Measurements from ENCODE around the gene CNIH1.
"Not testable (repeated sequence)": the region's sequence is repeated elsewhere in the genome, so short reads cannot be mapped to it uniquely, and the experiment has no call there.

The CNIH1 gene

GRCh38 chr14:54467280-54467679 is 26.1 kb upstream of the CNIH1 start:
- no peak for DNase-seq (ENCODE audit: low read depth)

GRCh38 chr14:54465654-54466053 is 24.5 kb upstream of the CNIH1 start:
- DNase-seq (ENCODE audit: low read depth), result no peak

GRCh38 chr14:54462048-54462447 is 20.9 kb upstream of the CNIH1 start:
- no peak for DNase-seq (ENCODE audit: low read depth)

- DNase-seq (ENCODE audit: low read depth), result no peak
Measured at GRCh38 chr14:54459106-54459505, 17.9 kb upstream of the CNIH1 start.

GRCh38 chr14:54458536-54458935 is 17.4 kb upstream of the CNIH1 start:
- DNase-seq (ENCODE audit: low read depth), result not testable (repeated sequence)

- DNase-seq (ENCODE audit: low read depth), result no peak
Measured at GRCh38 chr14:54457609-54457996, 16.4 kb upstream of the CNIH1 start.

GRCh38 chr14:54456820-54457608 is 15.8 kb upstream of the CNIH1 start:
- DNase-seq (ENCODE audit: low read depth), result not testable (repeated sequence)

- DNase-seq (ENCODE audit: low read depth), result no peak
Measured at GRCh38 chr14:54455363-54455762, 14.2 kb upstream of the CNIH1 start.

- not testable (repeated sequence) for DNase-seq (ENCODE audit: low read depth)
Measured at GRCh38 chr14:54453990-54454389, 12.8 kb upstream of the CNIH1 start.

GRCh38 chr14:54453252-54453651 is 12.1 kb upstream of the CNIH1 start:
- no peak for DNase-seq (ENCODE audit: low read depth)

GRCh38 chr14:54451961-54452360 is 10.8 kb upstream of the CNIH1 start:
- no peak for DNase-seq (ENCODE audit: low read depth)

- DNase-seq (ENCODE audit: low read depth), result no peak
Measured at GRCh38 chr14:54451121-54451601, 10.0 kb upstream of the CNIH1 start.

- DNase-seq (ENCODE audit: low read depth), result no peak
Measured at GRCh38 chr14:54450535-54450934, 9.4 kb upstream of the CNIH1 start.

GRCh38 chr14:54447231-54447692 is 6.1 kb upstream of the CNIH1 start:
- no peak for DNase-seq (ENCODE audit: low read depth)

GRCh38 chr14:54446161-54446693 is 5.1 kb upstream of the CNIH1 start:
- no peak for DNase-seq (ENCODE audit: low read depth)

- no peak for DNase-seq (ENCODE audit: low read depth)
Measured at GRCh38 chr14:54444681-54445080, 3.5 kb upstream of the CNIH1 start.

- DNase-seq (ENCODE audit: low read depth), result no peak
Measured at GRCh38 chr14:54443981-54444380, 2.8 kb upstream of the CNIH1 start.

- not testable (repeated sequence) for DNase-seq (ENCODE audit: low read depth)
Measured at GRCh38 chr14:54442961-54443360, 1.8 kb upstream of the CNIH1 start.

GRCh38 chr14:54440476-54440872 is 700 bp downstream of the CNIH1 start:
- no peak for DNase-seq (ENCODE audit: low read depth)

- no peak for DNase-seq (ENCODE audit: low read depth)
Measured at GRCh38 chr14:54440037-54440436, 1.1 kb downstream of the CNIH1 start.

GRCh38 chr14:54438703-54439102 is 2.5 kb downstream of the CNIH1 start:
- DNase-seq (ENCODE audit: low read depth), result no peak

GRCh38 chr14:54437954-54438353 is 3.2 kb downstream of the CNIH1 start:
- DNase-seq (ENCODE audit: low read depth), result not testable (repeated sequence)

- DNase-seq (ENCODE audit: low read depth), result no peak
Measured at GRCh38 chr14:54435500-54435981, 5.6 kb downstream of the CNIH1 start.
